ENCODE data around the gene OAT.
A peak's percentile ranks its signal among the peaks of the same experiment; 100 is the strongest.

Gene OAT

DNA sequence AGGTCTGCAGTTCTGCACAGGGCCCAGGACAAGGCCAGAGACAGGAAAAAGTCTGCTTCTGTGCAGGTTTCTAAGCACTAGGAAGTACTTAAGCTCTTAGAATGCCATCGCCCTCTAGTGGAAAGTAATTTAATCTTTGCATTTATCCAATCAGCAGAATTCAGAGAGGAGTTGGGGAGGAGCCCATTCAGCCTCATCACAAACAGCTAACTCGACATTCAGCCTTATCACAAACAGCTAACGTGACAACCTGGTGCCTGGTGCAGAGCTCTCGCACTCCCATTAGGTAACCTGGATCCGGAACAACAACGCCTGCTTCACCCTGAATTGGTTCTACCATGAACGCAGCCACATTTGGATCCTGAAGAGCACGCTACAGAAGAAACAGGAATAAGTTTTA is 15.2 kb downstream of the OAT start:
- DNase-seq (ENCODE audit: low read depth in 2 of 2): peak; percentile 34 to 41

DNA sequence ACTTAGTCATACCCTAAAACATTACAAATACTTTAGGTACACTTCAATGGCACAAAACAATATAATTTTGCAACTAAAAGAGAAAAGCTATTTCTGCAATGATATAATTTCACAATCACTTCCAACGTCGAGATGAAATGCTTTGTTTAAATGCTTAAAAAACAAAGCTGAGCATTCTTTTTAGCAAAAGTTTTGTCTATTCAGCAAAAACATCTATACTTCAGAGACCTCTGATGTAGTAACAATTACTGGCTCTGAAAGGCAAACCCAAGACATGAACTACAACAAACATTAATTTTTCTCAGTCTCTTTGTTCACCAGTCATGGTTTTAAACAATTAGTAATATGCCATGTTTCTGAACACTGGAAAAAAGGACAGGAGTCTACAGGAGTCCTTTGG is 16.4 kb downstream of the OAT start:
- DNase-seq (ENCODE audit: low read depth in 2 of 2): no peak

DNA sequence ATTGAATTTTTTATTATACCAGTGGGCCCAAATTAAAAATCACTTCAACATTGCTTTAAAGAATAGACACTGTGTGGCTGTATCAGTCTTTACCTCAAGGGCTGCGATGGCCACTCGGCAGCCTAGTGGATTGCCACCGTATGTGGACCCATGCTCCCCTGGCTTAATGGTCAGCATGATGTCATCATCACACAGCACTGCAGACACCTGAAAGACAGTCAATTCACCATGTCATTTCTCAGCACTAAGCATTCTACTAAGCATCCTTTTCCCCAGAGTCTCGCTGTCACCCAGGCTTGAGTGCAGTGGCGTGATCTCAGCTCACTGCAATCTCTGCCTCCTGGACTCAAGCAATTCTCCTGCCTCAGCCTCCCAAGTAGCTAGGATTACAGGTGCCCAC is 17.1 kb downstream of the OAT start:
- no peak for DNase-seq (ENCODE audit: low read depth in 2 of 2)

DNA sequence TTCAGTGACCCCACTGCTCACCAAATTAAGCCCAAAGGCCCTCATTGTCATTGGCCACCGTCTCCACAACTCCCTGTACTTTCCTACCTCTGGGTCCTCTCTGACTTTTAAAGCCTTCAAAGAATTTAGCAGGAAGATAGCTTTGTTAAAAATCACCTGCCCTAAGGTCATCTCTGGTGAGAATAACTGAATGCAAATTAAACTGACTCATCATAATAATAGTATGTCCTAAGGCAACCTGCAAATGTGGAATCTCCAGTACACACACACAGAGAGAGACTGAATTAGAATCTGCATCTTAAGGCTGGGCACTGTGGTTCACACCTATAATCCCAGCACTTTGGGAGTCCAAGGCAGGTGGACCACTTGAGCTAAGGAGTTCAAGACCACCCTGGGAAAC is 24.1 kb downstream of the OAT start:
- DNase-seq (ENCODE audit: low read depth in 2 of 2): no peak

DNA sequence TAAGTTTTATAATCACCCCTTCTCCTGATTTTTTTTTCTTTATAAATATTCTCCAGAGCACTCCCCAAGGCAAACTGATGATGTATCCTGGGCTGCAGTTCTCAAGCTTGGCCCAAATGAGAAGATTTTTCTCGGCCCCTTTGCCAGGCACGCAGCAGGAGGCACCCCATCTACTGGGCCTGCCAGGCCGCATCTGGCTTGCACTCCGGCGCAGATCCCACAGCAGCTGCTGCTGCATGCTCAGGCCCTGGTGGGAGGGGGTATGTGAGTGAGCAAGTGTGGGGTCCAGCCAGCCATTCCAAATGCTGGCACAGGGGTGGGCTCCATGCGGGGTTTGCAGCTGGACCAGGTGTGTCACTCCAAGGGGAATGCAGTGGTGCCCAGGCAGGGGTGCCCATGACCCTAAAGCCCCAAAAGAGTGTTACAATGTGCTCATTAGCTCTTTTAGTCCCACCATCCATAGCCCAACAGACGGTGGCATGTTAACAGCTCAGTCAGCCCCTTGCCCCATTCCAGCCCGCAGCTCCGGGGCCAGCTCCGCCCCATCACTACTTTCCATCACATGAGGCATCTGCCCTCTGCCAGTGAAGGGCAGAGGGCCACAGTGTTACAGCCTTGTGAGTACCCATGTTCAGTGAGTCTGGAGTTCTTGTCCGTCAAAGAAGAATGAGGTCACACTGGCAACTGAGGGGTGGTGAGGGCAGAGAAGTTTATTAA is 25.9 kb downstream of the OAT start:
- DNase-seq (ENCODE audit: low read depth in 2 of 2): no peak

DNA sequence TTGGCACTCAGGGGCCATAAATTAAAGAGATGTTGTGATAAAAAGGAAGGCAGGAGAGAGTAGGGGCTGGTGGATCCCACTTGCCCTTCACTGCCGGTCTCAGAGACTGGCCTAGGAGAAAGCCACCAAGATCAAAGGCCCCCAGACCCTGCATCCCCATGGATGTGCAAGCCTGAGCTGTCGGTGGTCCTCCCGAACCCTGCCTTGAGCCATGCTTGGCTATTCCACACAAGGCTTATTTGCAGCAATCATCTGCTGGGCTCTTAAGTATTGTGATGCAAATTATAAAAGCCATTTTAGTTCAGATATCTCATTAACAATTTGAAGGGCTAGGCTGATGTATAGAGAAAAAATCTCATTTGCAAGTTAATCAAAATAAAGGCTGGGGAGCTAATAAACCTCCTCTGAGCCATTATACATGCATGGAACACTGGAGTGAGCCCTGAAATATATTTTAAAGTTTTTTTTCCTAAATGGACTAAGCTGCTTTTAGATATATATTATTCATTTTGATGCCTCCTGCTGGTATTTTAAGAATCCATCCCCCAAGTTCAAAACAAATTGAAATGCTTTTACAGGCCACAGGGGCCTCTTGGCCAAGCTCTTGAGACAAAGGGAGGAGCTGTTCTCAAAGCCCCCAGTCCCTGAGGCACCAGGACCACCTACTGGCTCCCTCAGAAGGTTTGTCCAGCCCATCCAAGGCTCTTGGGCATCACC is 28.1 kb downstream of the OAT start:
- DNase-seq (ENCODE audit: low read depth in 2 of 2): no peak

DNA sequence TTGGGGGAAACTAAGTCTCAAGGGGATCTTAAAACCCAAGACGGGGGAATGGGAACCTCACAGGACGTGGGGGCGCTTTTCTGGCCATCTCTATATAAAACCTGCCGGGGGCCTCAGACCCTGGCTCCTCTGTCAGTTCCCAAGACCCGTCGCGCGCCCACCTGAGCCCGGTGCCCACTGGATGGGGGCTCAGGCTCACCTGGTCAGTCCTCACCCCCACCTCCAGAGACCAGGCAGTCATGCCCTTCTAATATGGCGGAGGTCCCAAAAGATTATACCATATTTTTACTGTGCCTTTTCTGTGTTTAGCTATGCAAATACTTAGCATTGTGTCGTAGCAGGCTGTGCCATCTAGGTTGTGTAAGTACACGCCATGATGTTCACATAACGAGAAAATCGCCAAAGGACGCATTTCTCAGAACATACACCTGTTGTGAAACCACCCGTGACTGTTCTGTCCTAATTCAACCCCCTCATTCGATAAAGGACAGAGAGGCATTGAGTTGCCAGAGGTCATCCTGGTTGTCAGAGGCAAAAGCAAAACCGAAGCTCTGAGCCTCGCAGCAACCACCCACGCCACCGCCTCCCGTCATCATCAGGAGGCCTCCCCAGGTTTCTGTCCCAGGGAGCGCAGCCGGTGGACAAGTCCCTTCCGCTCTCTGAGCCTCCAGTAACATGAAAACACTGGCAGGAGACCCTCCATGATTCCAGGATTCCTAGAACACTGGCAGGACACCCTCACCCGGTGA is 28.9 kb downstream of the OAT start:
- DNase-seq (ENCODE audit: low read depth in 2 of 2): no peak

DNA sequence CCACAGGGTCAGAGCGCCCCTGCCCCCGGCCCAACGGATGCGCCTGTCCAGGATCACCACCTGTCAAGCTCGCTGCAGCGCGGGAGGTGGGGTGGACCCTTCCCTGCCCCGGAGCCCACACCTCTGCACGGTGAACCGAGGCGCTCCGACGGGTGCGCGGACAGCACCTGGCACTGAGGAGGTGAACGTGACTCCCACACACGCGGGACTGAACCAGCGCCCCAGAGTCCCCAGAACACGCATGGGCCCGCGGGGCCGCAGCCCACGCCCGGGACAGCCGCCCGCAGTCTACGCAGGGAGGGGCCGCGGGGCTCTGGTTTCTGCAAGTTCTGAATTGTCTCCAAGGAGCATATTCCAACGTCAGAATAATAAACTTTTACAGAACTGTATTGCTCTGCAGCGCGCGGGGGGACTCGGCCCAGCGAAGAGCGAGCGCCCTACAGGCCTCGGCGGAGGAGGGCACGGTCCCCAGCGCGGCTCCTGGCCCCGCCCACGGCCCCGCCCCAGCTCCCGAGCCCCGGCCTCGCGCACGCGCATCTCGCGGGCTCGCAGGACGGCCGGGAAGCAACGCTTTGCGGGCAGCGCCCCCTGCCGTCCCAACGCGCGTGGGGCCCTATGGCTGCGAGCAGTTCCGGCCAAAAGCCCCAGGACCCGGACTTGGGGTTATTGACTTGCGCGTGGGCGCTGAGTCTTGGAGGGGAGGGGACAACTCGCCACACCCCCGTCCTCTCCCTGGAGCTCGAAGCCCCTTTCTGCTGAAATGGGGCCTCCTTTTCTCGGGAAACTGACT is 29.7 kb downstream of the OAT start:
- peak; percentile 47 to 59 for DNase-seq (ENCODE audit: low read depth in 2 of 2)

DNA sequence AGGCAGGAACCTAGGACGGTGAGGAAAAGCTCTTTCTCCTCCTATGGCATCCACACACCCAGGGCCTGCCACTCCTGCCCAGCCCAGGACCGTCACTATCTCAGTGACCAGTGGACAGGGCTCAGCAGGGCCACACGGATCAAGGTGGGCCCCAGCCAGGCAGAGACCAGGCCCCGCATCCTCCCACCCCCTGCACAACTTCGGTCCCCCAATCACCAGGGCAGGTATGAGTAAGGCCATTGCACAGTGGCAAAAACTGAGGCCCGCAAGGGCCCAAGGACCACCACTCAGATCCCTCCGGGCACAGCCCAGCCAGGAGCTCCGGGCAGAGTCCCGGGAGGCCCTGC is 30.3 kb downstream of the OAT start:
- no peak for DNase-seq (ENCODE audit: low read depth in 2 of 2)

DNA sequence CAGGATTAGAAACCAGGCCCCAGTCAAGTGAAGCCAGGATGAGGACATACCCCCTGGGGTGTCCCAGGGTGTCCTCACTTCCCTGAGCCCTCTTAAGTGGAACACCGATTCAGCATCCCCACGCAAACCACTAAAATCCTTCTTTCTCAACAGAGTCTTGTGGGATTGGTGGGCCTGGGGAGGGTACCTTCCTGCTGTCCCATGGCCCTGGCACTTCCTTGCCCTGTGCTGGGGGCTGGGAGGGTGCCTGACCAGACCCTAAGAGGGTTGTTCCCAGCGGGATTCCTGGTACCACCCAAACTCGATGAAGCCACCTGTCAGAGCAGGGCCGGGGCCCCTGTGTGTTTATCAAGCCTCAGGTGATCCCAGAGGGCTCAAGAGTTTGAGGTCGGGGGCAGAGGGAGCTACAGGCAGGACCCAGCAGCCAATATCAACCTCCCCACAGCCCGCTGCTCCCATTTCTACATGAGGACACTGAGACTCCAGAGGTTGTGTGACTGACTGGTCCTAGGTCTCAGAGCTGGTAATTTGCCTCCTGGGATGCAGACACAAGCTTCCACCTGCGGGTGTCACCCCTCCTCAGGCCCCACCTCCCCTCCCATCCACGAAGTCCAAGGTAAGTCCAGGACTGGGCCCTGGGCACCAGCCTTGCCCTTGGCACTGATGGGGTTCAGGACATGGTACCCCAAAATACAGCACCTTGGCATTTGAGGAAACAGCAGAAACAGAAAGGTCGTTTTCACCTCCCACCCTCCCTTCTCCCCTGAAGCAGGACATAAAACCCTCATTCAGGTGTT is 31.4 kb downstream of the OAT start:
- DNase-seq (ENCODE audit: low read depth in 2 of 2): no peak

DNA sequence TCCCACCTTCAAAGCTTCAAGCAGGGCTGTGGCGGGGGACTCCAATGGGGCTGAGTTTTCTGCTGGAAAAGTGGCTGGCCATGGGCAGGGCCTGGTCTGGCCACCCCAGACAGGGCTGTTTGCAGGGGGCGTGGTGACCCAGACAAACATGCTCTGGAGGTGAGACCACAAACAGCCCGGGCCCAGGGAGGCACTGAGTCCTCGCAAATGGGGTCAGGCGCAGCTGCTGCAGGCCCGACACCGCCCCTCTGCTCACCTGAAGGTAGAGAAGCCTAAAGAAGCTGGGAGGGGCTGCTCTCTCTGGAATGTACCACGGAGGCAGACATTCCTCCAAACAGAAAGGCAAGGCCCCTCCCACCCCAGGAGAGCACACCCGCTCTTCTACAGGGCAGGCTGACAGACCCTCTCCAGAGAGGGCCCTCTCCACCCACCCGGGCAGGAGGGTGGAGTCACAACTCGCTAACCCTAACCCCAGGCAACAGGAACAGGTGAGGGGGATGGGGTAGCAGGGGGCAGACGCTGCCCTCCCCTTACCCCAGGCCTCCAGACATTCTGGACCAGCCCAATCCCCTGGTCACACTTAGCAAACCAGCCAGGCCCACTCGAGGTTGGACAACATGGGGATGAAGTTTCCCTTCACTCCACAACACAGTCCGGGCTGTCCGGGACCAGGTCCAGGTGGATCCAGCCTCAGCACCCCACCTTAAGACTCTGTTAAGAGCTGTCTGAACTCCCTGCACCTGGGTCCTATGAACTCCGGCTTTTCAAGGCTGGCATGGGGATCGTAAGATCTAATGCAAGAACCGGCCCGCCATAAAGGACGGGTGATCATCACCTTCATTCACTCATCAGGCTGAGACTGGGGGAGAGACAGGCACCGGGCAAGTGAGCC is 32.3 kb downstream of the OAT start:
- no peak for DNase-seq (ENCODE audit: low read depth in 2 of 2)

DNA sequence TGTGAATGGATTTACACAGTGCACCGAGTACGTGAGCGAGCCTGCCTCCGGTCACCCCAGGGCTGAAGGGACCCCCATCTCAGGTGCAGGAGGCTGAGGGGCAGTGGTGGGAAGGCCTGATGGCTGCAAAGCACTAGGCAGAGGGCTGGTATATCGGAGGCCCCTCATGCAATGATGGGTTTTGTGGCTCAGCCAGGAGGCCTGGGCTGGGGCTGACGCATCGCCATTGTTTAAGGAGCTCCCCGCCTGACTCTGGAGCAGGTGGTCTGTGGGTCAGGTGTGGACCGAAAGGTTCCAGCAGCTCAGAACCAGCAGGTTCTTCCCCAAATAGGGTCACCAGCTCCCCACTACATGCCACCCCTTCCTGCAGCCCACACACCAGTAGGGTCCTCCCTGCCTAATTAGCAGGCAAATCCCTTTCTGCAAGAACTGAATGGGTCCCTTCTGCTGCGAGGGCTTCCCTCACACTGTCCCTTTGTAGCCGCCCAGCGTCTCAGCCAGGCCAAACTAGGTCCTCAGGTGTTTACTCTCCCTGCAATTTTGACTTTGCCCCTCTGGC is 33.0 kb downstream of the OAT start:
- DNase-seq (ENCODE audit: low read depth in 2 of 2): no peak

DNA sequence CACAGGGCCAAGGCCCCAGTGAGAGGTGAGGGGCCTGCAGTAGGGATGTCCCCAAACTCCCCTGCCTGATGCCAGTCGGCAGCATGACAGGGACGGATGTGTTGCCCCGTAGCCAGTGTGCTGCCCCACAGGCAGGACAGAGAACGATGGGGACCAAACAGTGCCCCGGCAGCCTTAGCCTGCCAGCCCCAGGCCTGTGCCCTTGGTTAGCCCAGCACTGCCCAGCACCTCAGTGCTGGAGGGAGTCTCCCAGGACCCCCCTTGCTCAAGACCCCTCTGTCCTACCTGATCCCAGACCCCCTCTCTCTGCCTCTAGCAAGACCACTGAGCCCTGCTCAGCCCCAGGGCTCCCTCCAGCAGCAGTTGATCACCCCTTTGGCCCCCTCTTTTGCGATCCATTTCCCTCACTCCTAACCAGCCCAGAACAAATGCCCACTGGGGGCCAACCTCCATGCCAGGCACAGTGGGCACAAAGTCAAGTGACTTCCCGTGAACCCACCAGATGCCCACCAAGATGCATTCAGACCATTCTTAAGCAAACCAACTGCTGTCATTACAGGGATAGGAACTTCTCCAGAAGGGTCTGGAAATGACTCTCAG is 34.0 kb downstream of the OAT start:
- DNase-seq (ENCODE audit: low read depth in 2 of 2): no peak

DNA sequence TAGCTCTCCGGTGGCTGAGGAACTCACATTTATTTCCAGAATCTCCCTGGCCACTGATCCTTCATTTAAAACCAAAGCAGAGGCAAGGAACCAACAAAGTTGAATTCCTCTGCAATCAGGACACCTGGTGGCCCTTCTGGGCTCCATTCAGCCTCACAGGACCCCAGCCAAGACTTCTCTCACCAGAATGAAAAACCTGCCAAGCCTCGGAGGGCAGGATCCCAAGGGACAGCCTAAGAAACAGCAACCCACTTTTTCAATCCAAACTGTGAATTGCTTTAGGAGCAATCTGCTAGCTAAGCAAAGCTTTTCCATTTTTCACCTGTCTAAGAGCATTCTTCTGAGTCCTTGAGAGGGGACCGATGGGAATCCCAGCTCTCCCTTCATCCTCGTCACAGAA is 34.6 kb downstream of the OAT start:
- DNase-seq (ENCODE audit: low read depth in 2 of 2): no peak

DNA sequence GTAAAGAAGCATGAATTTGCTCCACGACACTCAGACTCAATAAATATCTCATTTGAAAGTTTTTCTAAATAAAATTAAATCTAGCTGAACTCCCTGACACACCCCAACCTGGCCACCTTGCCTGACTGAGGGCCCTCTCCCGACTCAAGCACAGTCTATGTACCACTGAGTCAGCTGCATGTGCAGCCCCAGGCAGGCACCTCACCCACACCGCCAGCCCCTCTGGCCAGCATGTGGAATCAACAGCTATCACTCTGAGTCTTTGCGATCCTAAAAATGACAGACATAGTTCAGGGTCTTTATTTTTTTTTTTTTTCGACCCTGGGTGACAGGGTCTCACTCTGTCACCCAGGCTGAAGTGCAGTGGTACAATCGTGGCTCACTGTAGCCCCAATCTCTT is 35.2 kb downstream of the OAT start:
- DNase-seq (ENCODE audit: low read depth in 2 of 2): no peak

DNA sequence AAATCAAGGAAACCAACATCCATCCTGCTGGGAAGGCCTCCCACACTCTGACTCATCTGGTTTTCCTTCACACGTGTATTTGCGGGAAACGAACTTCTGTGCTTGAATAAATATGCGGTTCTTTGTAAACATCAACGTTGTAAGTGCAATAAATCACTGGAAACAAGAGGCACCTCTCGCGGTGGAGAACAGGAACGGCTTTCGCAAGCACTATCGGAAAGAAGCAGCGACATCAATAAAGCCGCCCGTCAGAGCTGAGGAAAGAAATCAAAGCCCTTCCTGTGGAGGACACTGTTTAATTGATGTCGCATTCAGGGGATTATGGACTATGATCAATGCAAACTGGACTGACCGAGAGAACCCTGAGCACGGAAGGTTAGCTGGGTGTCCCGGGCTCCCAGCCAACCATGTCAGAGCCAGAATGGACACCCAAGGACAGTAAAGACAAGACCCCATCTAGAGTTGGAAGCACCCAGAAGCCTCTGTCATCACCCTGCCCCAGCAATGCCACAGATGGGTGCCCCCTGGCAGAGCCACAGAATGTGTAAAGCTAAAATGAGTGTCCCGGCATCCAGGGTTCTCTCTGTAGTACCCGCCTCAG is 37.6 kb downstream of the OAT start:
- no peak for DNase-seq (ENCODE audit: low read depth in 2 of 2)

DNA sequence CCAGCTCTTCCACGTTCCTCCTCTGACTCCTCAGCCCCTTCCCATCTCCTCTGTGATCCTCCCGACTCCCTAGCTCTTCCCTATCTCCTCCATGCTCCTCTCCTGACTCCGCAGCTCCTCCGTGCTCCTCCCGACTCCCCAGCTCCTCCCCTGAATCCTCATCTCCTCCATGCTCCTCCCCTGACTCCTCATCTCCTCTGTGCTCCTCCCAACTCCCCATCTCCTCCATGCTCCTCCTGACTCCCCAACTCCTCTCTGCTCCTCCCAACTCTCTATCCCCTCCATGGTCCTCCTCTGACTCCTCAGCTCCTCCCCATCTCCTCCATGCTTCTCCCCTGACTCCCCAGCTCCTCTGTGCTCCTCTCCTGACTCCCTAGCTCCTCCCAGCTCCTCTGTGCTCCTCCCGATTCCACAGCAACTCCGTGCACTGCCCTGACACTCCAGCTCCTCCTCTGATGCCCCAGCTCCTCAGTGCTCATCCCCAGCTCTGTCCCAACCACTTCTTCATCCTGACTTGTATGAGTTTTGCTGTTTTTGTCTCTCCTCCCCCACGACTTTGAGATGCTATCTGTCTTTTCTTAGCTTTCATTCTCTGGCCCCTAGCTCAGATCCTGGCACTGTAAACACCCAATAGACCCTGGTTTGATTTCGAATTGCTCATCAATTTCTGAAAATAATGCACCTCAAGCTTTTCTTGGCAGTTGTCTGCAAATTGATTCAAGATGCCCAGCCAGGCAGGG is 38.3 kb downstream of the OAT start:
- no peak for DNase-seq (ENCODE audit: low read depth in 2 of 2)

DNA sequence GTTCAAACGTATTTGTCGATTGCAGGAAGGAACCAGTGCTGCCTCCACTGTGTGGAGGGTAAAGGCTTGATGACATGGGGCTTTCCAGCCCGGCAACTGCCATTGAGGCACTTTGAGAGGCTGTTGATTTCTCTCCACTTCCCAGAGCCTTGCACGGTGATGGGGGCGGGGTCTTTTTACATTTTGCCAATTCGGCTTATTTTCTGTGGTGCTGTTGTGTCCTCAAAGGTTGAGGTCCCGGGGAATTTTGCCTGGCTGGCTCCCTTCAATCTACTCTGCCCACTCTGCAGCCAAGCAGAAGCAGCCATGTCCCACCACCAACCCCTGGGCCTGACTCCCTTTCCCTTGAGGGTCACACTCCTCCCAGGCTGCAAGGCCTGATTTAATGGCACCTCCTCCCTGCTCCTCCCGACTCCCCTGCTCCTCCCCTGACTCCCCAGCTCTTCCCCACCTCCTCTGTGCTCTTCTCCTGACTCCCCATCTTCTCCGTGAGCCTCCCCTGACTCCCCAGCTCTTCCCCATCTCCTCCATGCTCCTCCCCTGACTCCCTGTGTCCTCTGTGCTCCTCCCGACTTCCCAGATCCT is 39.0 kb downstream of the OAT start:
- no peak for DNase-seq (ENCODE audit: low read depth in 2 of 2)
